WTC11 (cell line): ENCODE data around the gene DNAJC24. TPM values are rescaled to one million over a fixed set of nuclear protein-coding genes. Genes with fewer than 3 reads are reported as not detected.

Experiments
- ATAC-seq: fragments of 200-7000 bp; cut with Tn5 transposase; 2 replicates; pipeline ENCODE4 v1.10.0; 2021; ENCODE audit warnings: mild to moderate bottlenecking, moderate library complexity
- CTCF ChIA-PET: fragments of 300-600 bp; sonication (Branson Sonifier 250); formaldehyde crosslinking; loops from one replicate; lab custom pipeline; 2021; ENCODE audit warnings: antibody characterized with exemption; lab: Charles Lee
- POLR2A ChIA-PET: fragments of 350-600 bp; sonication (Branson Sonifier 250); formaldehyde crosslinking; loops from one replicate; lab custom pipeline; 2021; ENCODE audit warnings: antibody characterized with exemption; lab: Charles Lee
- DNase-seq: peaks from one replicate; pipeline ENCODE4 v3.0.0; 2021; ENCODE audit warnings: low spot score
- H3K27ac Mint-ChIP-seq: 2 replicates; pipeline ENCODE4 v1.8.0; 2021; ENCODE audit warnings: mixed read lengths
- H3K27me3 Mint-ChIP-seq: 2 replicates; pipeline ENCODE4 v1.8.0; 2021; ENCODE audit warnings: low read depth, mild to moderate bottlenecking, moderate library complexity, mixed read lengths
- H3K36me3 Mint-ChIP-seq: 2 replicates; pipeline ENCODE4 v1.8.0; 2021; ENCODE audit warnings: mixed read lengths
- H3K4me1 Mint-ChIP-seq: 2 replicates; pipeline ENCODE4 v1.8.0; 2022; ENCODE audit warnings: mixed read lengths
- H3K4me3 Mint-ChIP-seq: 2 replicates; pipeline ENCODE4 v1.8.0; 2021; ENCODE audit warnings: mild to moderate bottlenecking, moderate library complexity, mixed read lengths
- H3K9me3 Mint-ChIP-seq: 2 replicates; pipeline ENCODE4 v1.8.0; 2021; ENCODE audit warnings: mixed read lengths
- CBFB ChIP-seq: sonication (generic); formaldehyde crosslinking; IDR thresholded peaks from 2 replicates; pipeline ENCODE4 v1.8.1; 2022; ENCODE audit warnings: mild to moderate bottlenecking, low read depth, missing genetic modification reagents
- CDX4 ChIP-seq: fragments of 250-450 bp; sonication (Bioruptor Pico); IDR thresholded peaks from 2 replicates; pipeline ENCODE4 v1.9.0; 2021; ENCODE audit warnings: moderate library complexity, mild to moderate bottlenecking, inconsistent platforms, borderline replicate concordance
- ERG ChIP-seq: fragments of 250-450 bp; sonication (Bioruptor Pico); IDR thresholded peaks from 2 replicates; pipeline ENCODE4 v1.8.0; 2021; ENCODE audit warnings: mild to moderate bottlenecking
- ETV6 ChIP-seq: sonication (generic); formaldehyde crosslinking; IDR thresholded peaks from 2 replicates; pipeline ENCODE4 v1.8.1; 2022; ENCODE audit warnings: mild to moderate bottlenecking, missing genetic modification reagents
- FOXP4 ChIP-seq: sonication (generic); formaldehyde crosslinking; IDR thresholded peaks from 2 replicates; pipeline ENCODE4 v1.8.0; 2022; ENCODE audit warnings: mild to moderate bottlenecking, missing genetic modification reagents
- GABPB1 ChIP-seq: sonication (generic); formaldehyde crosslinking; IDR thresholded peaks from 2 replicates; pipeline ENCODE4 v1.8.1; 2023; ENCODE audit warnings: mild to moderate bottlenecking, missing genetic modification reagents
- JAZF1 ChIP-seq: fragments of 250-450 bp; sonication (Bioruptor Pico); IDR thresholded peaks from 2 replicates; pipeline ENCODE4 v1.9.0; 2021; ENCODE audit warnings: moderate library complexity, mild to moderate bottlenecking, inconsistent platforms
- TEAD4 ChIP-seq: sonication (generic); formaldehyde crosslinking; IDR thresholded peaks from 2 replicates; pipeline ENCODE4 v1.8.0; 2022; ENCODE audit warnings: mild to moderate bottlenecking, missing genetic modification reagents
- USF2 ChIP-seq: sonication (generic); formaldehyde crosslinking; IDR thresholded peaks from 2 replicates; pipeline ENCODE4 v1.8.1; 2023; ENCODE audit warnings: mild to moderate bottlenecking, missing genetic modification reagents, moderate library complexity
- ZNF138 ChIP-seq: sonication (generic); formaldehyde crosslinking; conservative IDR thresholded peaks from 2 replicates; pipeline ENCODE4 v1.8.1; 2022; ENCODE audit warnings: mild to moderate bottlenecking, moderate library complexity, missing genetic modification reagents
- ZNF219 ChIP-seq: sonication (generic); formaldehyde crosslinking; IDR thresholded peaks from 2 replicates; pipeline ENCODE4 v1.8.0; 2023; ENCODE audit warnings: missing genetic modification reagents, mild to moderate bottlenecking, borderline replicate concordance
- ZNF263 ChIP-seq: sonication (generic); formaldehyde crosslinking; IDR thresholded peaks from 2 replicates; pipeline ENCODE4 v1.8.1; 2022; ENCODE audit warnings: low read depth, mild to moderate bottlenecking, moderate library complexity, missing genetic modification reagents
- ZNF423 ChIP-seq: fragments of 250-450 bp; sonication (Bioruptor Pico); IDR thresholded peaks from 2 replicates; pipeline ENCODE4 v2.1.2; 2022; ENCODE audit warnings: mild to moderate bottlenecking, moderate library complexity
- ZNF532 ChIP-seq: fragments of 250-450 bp; sonication (Bioruptor Pico); IDR thresholded peaks from 2 replicates; pipeline ENCODE4 v1.9.0; 2021; ENCODE audit warnings: mild to moderate bottlenecking, borderline replicate concordance
- total RNA-seq: library from RNA; stranded (reverse); gene quantifications from 3 replicates; pipeline ENCODE4 v1.2.3, GENCODE V29; 2021

Gene DNAJC24
- total RNA-seq, 1 experiment from 2014 or later = 15.4 TPM

GRCh38 chr11:31424652-31425051 is 55.0 kb downstream of the DNAJC24 start:
- H3K4me1 Mint-ChIP-seq = peaks cover 41% of the 10 kb centered on the region
- TF ChIP-seq ZNF423 (CRISPR knock-in tag) (no peak), JAZF1 (CRISPR knock-in tag) (no peak), FOXP4 (CRISPR knock-in tag) (no peak), ETV6 (no peak)
- DNase-seq = no peak
- no peaks in the 10 kb centered on the region for H3K27me3 Mint-ChIP-seq
- no peaks in the 10 kb centered on the region for H3K36me3 Mint-ChIP-seq
- H3K4me3 Mint-ChIP-seq = no peak overlapping the region
- no peak overlapping the region for H3K27ac Mint-ChIP-seq
- H3K9me3 Mint-ChIP-seq = no peaks in the 10 kb centered on the region
- ChIA-PET POLR2A (no interaction called here), CTCF (no interaction called here)
- ATAC-seq = no peak

GRCh38 chr11:31433851-31434250 is 64.2 kb downstream of the DNAJC24 start:
- no peak for DNase-seq
- Mint-ChIP-seq H3K4me1 (no peaks in the 10 kb centered on the region), H3K9me3 (no peaks in the 10 kb centered on the region), H3K36me3 (peaks cover 5% of the 10 kb centered on the region; the same call in 1 of the 2 replicates), H3K4me3 (no peak overlapping the region), H3K27ac (no peak overlapping the region), H3K27me3 (no peaks in the 10 kb centered on the region)
- TF ChIP-seq USF2 (CRISPR knock-in tag) = no peak
- TF ChIP-seq ZNF263 (CRISPR knock-in tag) = no peak
- no peak for TF ChIP-seq CBFB (CRISPR knock-in tag)
- no peak for TF ChIP-seq ERG
- no peak for TF ChIP-seq ZNF532 (CRISPR knock-in tag)
- TF ChIP-seq ZNF219 (CRISPR knock-in tag) = no peak
- no peak for TF ChIP-seq CDX4 (CRISPR knock-in tag)
- no peak for TF ChIP-seq TEAD4 (CRISPR knock-in tag)
- TF ChIP-seq ZNF138 (CRISPR knock-in tag) = no peak
- TF ChIP-seq GABPB1 (CRISPR knock-in tag) = no peak
- CTCF ChIA-PET = no interaction called here
- ATAC-seq = no peak
- POLR2A ChIA-PET = no interaction called here
